ENCODE measurements around the gene MUCL3.

GRCh38 chr6:30918670-30919069, 22.1 kb upstream of the MUCL3 start:
- TF ChIP-seq POLR2A (IDR thresholded peaks at IDR 0.05), result no peak
- TF ChIP-seq POLR2AphosphoS5 (IDR thresholded peaks at IDR 0.05), result no peak

All from prostate gland (tissue), 1 donor.